Measurements from ENCODE around the gene SLC6A2. TPM values are rescaled to one million over a fixed set of nuclear protein-coding genes. Genes with fewer than 3 reads are reported as not detected.

SLC6A2 gene
- total and polyA plus RNA-seq, 2 donors = 0.27 to 10.5 TPM

- H3K36me3 ChIP-seq (ENCODE audit: insufficient read depth) = no peaks in the 10 kb centered on the region
- DNase-seq (ENCODE audit: extremely low spot score) = no peak
- H3K27ac ChIP-seq (ENCODE audit: low read depth) = no peak overlapping the region
- H3K4me3 ChIP-seq (ENCODE audit: low read depth, low read length) = no peak overlapping the region
- H3K4me1 ChIP-seq (ENCODE audit: insufficient read depth) = no peaks in the 10 kb centered on the region
Observed at GRCh38 chr16:55634193-55634592, 21.6 kb upstream of the SLC6A2 start.

- Histone ChIP-seq H3K4me3 (ENCODE audit: low read depth, low read length) (no peak overlapping the region), H3K36me3 (ENCODE audit: insufficient read depth) (no peaks in the 10 kb centered on the region), H3K27ac (ENCODE audit: low read depth) (no peak overlapping the region), H3K4me1 (ENCODE audit: insufficient read depth) (no peaks in the 10 kb centered on the region)
- DNase-seq (ENCODE audit: extremely low spot score) = no peak
- 97% methylated on average over 5 of the region's 5 CpGs for WGBS
Observed at GRCh38 chr16:55638256-55638655, 17.5 kb upstream of the SLC6A2 start.

- no peak for DNase-seq (ENCODE audit: extremely low spot score)
- Histone ChIP-seq H3K36me3 (ENCODE audit: insufficient read depth) (no peaks in the 10 kb centered on the region), H3K4me3 (ENCODE audit: low read depth, low read length) (no peak overlapping the region), H3K4me1 (ENCODE audit: insufficient read depth) (no peaks in the 10 kb centered on the region), H3K27ac (ENCODE audit: low read depth) (no peak overlapping the region)
- WGBS = 84% methylated on average over 9 of the region's 9 CpGs
Observed at GRCh38 chr16:55640701-55641327, 15.0 kb upstream of the SLC6A2 start.

DNA sequence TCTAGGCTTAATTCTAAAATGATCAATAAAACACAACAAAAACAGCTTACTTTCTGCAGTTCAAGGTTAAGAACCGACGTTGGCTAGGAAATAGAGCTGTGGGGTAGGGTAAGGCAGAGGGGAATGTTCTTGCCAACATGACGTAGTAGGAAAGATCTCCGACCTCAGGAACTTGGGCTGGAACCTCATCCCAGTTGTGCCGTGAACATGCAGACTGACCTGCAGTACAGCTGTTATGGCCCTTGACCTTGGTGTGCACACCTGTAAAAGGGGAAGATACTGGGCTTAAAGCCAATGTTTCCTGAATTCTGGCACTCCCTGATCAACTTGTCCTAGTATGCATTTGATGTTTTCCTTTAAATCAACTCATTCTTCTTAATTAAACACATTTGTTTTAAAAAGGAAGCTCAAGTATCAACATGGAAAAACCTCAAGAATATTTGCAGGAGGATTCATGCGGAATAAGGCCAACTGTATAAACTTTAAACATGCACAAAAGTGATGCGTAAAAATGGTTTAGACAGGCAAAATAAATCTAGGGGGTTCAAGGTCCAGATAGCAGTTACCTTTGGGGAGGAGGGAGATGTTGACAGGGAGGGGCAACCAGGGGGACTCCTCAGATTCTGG, 14.2 kb upstream of the SLC6A2 start:
- H3K27ac ChIP-seq (ENCODE audit: low read depth) = no peak overlapping the region
- no peaks in the 10 kb centered on the region for H3K4me1 ChIP-seq (ENCODE audit: insufficient read depth)
- no peak overlapping the region for H3K4me3 ChIP-seq (ENCODE audit: low read depth, low read length)
- no peak for DNase-seq (ENCODE audit: extremely low spot score)
- 56% methylated on average over 7 of the region's 7 CpGs for WGBS
- no peaks in the 10 kb centered on the region for H3K36me3 ChIP-seq (ENCODE audit: insufficient read depth)

DNA sequence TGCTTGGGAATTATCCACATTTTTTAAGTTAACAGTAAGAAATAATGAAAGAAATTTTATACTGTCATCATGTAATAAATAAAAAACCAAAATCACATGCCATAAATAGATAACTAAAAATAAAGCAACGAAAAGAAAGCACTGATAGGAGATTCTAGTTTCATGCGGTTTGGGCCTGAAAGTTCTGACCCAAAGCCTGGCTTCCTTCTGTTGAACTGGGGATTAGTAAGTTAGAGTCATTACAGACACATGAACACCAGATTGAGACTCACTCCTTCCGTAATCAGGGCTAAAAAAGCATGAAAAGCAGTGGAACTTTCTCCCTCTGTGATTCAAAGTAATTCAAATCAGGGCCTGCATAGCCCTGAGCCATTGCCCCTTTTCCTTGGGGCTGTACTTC, 13.2 kb upstream of the SLC6A2 start:
- WGBS = 85% methylated on average over 3 of the region's 3 CpGs
- Histone ChIP-seq H3K4me1 (ENCODE audit: insufficient read depth) (no peaks in the 10 kb centered on the region), H3K27ac (ENCODE audit: low read depth) (no peak overlapping the region)

GRCh38 chr16:55643161-55643970, 12.4 kb upstream of the SLC6A2 start:
- DNase-seq (ENCODE audit: extremely low spot score) = no peak
- no peak overlapping the region for H3K4me3 ChIP-seq (ENCODE audit: low read depth, low read length)
- 86% methylated on average over 11 of the region's 11 CpGs for WGBS
- no peaks in the 10 kb centered on the region for H3K4me1 ChIP-seq (ENCODE audit: insufficient read depth)
- no peak overlapping the region for H3K27ac ChIP-seq (ENCODE audit: low read depth)
- no peaks in the 10 kb centered on the region for H3K36me3 ChIP-seq (ENCODE audit: insufficient read depth)

More for the DNA sequence above, 13.2 kb upstream of the SLC6A2 start:
- no peak for DNase-seq (ENCODE audit: extremely low spot score)
- Histone ChIP-seq H3K36me3 (ENCODE audit: insufficient read depth) (no peaks in the 10 kb centered on the region), H3K4me3 (ENCODE audit: low read depth, low read length) (no peak overlapping the region)

DNA sequence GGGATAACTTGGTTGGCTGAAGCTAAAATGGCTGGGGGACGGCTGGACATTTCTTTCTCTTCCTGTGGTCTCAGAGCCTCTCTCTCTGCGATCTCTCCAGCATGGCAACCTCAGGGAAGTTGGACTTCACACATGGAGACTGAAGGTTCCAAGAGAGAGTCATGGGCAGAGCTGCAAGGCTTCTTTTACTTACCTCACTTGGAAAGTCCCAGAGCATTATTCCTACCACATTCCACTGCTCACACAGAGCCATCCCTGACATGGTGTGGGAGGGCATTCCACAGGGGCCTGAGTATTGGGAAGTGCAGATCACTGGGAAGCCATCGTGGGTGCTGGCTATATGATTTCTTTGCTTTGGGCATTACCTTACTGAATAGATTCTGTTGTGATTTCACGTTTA, 9.8 kb upstream of the SLC6A2 start:
- DNase-seq (ENCODE audit: extremely low spot score) = no peak
- Histone ChIP-seq H3K4me1 (ENCODE audit: insufficient read depth) (no peaks in the 10 kb centered on the region), H3K27ac (ENCODE audit: low read depth) (no peak overlapping the region), H3K36me3 (ENCODE audit: insufficient read depth) (no peaks in the 10 kb centered on the region), H3K4me3 (ENCODE audit: low read depth, low read length) (no peak overlapping the region)
- WGBS = 88% methylated on average over 4 of the region's 4 CpGs

GRCh38 chr16:55647343-55647742, 8.4 kb upstream of the SLC6A2 start:
- WGBS = 89% methylated on average over 4 of the region's 4 CpGs
- H3K36me3 ChIP-seq (ENCODE audit: insufficient read depth) = no peaks in the 10 kb centered on the region
- no peaks in the 10 kb centered on the region for H3K4me1 ChIP-seq (ENCODE audit: insufficient read depth)
- H3K4me3 ChIP-seq (ENCODE audit: low read depth, low read length) = no peak overlapping the region
- H3K27ac ChIP-seq (ENCODE audit: low read depth) = no peak overlapping the region
- DNase-seq (ENCODE audit: extremely low spot score) = no peak

GRCh38 chr16:55647798-55648197, 8.0 kb upstream of the SLC6A2 start:
- Histone ChIP-seq H3K27ac (ENCODE audit: low read depth) (no peak overlapping the region), H3K4me1 (ENCODE audit: insufficient read depth) (no peaks in the 10 kb centered on the region), H3K4me3 (ENCODE audit: low read depth, low read length) (no peak overlapping the region), H3K36me3 (ENCODE audit: insufficient read depth) (no peaks in the 10 kb centered on the region)
- no peak for DNase-seq (ENCODE audit: extremely low spot score)

DNA sequence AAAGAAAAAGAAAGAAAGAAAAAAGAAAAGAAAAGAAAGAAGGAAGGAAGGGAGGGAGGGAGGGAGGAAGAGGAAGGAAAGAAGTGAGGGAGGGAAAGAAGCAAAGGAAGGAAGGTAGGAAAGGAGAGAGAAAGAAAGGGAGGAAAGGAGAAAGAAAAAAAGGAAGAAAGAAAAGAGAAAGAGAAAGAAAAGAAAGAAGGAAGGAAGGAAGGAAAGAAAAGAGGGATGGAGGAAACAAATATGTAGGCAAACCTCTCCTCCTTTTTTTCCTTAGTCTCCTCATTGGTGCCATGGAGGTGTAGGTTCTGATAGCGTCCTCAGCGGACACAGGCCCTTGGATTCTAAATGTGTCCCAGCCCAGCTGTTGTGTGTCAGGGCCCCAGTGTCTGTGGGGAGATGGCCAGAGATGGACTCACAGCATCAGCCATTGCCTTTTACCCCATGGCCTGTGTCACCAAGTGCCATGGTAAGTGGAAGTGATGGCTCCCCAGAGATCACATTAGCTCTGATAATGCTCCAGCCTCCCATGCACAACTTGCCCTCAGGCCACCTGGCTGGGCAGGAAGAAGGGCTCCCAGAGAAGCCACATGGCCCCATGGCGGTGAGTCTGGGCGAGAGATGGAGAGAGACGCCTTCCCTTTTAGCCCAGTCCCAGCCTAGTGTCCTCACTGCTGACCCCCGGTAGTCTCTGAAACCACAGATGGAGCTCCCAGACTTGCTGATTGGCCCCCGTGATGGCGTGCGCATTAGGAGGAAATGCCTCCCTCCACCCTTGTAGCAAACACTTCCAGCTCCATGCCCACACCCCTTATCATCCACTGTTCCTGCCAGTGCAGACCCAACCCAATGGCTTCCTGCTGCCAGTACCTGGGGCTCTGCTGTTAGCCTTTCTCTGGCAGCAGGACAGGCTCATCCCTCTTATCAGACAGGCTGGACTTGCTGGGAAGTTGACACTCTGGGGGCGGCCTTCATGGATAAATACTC, 3.7 kb upstream of the SLC6A2 start:
- Histone ChIP-seq H3K27ac (ENCODE audit: low read depth) (no peak overlapping the region), H3K4me1 (ENCODE audit: insufficient read depth) (no peaks in the 10 kb centered on the region), H3K36me3 (ENCODE audit: insufficient read depth) (no peaks in the 10 kb centered on the region), H3K4me3 (ENCODE audit: low read depth, low read length) (no peak overlapping the region)
- WGBS = 86% methylated on average over 10 of the region's 10 CpGs
- DNase-seq (ENCODE audit: extremely low spot score) = no peak

- H3K4me3 ChIP-seq (ENCODE audit: low read depth, low read length) = no peak overlapping the region
- H3K27ac ChIP-seq (ENCODE audit: low read depth) = no peak overlapping the region
- no peak for DNase-seq (ENCODE audit: extremely low spot score)
- no peaks in the 10 kb centered on the region for H3K4me1 ChIP-seq (ENCODE audit: insufficient read depth)
- WGBS = 95% methylated on average over 2 of the region's 2 CpGs
- no peaks in the 10 kb centered on the region for H3K36me3 ChIP-seq (ENCODE audit: insufficient read depth)
Observed at GRCh38 chr16:55653106-55653505, 2.7 kb upstream of the SLC6A2 start.

DNA sequence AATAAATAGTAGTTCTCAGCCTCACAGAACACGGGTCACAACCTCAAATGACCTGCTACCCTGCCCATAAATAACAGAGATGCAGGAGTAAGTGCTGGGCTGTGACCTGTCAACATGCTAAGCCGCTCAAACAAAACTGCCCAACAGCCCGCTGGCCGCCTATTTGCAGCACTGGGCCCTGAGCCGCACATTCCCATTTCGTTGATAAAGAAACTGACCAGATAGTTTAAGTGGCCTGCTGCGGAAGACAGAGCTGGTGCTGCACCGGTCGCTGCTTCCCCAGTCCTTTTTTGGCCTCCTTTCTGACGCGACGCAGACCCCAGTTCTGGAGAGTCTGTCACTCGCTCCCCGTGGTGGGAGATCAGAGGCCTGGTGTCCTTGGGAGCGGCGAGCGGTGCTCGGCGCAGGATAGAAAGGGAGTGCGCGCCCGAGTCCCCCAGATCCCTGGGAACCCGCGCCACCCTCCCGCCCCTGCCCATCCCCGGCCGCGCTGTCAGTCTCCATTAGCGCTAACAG, 349 bp upstream of the SLC6A2 start:
- no peaks in the 10 kb centered on the region for H3K36me3 ChIP-seq (ENCODE audit: insufficient read depth)
- DNase-seq (ENCODE audit: extremely low spot score) = no peak
- WGBS = 7% methylated on average over 29 of the region's 29 CpGs
- H3K27ac ChIP-seq (ENCODE audit: low read depth) = no peak overlapping the region
- peak overlapping the region; percentile 38 for H3K4me3 ChIP-seq (ENCODE audit: low read depth, low read length)
- no peaks in the 10 kb centered on the region for H3K4me1 ChIP-seq (ENCODE audit: insufficient read depth)

- Histone ChIP-seq H3K4me1 (ENCODE audit: insufficient read depth) (no peaks in the 10 kb centered on the region), H3K27ac (ENCODE audit: low read depth) (no peak overlapping the region), H3K4me3 (ENCODE audit: low read depth, low read length) (peak overlapping the region; percentile 38), H3K36me3 (ENCODE audit: insufficient read depth) (no peaks in the 10 kb centered on the region)
- no peak for DNase-seq (ENCODE audit: extremely low spot score)
- WGBS = 9% methylated on average over 37 of the region's 37 CpGs
Observed at GRCh38 chr16:55656691-55657092, 904 bp downstream of the SLC6A2 start.

Measured in urinary bladder (tissue), 4 donors.